ENCODE data around the gene MLIP.
"Not testable (repeated sequence)": the region's sequence is repeated elsewhere in the genome, so short reads cannot be mapped to it uniquely, and the experiment has no call there.

- not testable (repeated sequence) for TF ChIP-seq POLR2A, CTCF, POLR2AphosphoS5 (IDR thresholded peaks at IDR 0.05)
These were observed 98.7 kb downstream of the MLIP start for GRCh38 chr6:54209983-54210382.

Data from suprapubic skin (tissue), 4 donors.